ENCODE measurements around the gene KCTD7.

DNA sequence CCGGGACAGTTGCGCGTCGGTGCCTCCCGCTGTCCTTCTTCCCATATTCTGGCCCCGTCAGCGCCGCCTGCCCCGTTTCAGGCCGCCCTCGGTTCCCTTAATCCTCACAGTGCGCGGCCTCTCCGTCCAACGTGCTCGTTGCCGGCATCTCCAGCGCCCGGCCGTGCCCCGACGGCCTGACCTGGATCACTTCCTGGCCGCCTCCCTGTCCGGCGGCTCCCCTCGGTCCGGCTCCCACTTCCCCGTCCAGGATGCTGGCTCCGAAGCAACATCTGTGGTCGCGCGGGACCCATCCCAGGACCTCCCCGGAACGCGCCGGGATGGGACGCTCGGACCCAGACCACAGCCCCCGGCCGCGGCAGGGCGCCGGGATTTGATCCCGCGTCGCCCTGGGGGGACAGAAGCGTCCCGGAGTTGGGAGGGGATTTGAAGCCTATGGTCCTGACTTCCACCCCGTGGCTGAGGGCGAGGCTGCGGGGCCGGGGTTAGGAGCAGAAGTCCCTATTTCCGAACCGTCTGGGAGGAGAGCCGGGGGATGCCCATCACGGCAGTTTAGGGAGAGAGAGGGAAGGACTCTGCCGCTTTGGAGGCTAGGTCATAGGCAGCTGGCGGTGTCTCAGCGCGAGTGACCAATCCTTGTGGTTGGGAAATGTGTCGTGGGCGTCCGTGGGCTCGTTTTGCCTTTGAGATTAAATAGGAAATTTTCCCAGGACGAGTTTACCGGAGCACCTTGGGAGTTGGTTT lies 53.8 kb downstream of the KCTD7 start:
- TF ChIP-seq CTCF (IDR thresholded peaks at IDR 0.05) (no peak), POLR2AphosphoS5 (IDR thresholded peaks at IDR 0.05) (no peak)

All from breast epithelium (tissue), 3 donors.